Measurements from ENCODE around the gene WNT5B.

WNT5B gene

DNA sequence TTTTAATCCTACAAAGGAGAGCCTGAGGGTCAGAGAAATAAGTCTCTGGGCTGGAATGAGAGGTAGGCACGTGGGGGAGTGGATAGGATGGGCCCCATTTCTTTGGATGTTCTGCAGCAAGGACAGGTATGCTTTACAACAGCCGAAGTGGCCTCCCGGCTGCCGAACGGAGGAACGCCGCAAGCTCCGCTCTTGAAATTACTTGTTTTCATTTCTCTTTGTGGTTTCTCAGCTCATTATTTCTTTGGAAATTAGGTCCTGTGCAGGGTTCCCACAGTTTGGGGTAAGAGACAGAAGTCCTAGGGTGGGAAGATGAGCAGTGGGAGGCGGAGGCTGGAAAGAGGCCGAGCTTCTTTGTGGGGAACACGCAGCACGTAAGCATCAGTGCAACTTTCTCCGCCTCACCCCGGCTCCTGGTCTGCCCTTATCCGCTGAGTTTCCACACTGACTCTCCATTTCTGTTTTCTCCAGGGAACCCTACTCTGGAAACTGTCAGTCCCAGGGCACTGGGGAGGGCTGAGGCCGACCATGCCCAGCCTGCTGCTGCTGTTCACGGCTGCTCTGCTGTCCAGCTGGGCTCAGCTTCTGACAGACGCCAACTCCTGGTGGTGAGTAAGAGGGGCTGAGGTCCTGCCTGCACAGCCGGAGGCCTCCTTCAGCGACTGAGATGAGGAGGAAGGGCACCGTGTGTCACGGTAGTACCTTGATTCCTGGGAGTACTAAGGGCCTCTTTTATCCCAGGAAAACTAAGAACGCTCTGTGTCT, 2.0 kb downstream of the WNT5B start:
- no peak for DNase-seq

DNA sequence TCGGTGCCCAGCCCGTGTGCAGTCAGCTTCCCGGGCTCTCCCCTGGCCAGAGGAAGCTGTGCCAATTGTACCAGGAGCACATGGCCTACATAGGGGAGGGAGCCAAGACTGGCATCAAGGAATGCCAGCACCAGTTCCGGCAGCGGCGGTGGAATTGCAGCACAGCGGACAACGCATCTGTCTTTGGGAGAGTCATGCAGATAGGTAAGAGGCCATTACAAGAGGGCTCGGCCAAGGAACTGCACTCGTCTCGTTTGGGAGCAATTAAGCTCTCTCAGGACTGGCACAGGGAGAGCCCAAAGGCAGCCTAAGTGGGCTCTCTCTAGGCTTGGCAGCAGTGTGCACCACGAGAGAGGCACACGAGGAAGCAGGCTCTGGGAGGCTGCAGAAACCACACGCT, 3.7 kb downstream of the WNT5B start:
- no peak for DNase-seq

DNA sequence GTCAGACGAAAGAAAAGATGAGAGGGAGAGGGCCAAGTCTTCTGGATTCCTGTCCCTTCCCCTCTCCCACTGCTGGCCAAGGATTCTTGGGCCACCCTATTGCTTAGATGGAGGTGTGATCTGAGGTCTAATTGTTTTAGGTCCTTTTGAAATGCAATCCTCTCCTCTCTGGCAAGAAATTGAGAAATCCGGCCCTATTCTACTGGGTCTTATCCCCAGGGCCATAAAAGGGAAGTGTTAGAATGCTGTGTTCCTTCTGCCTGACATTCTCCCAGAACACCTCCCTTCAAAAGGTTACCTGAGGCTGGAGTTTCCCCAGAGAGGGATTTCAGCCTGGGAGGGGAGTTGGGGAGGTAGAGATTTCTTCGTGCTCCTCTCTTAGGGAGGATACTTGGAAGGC, 4.4 kb downstream of the WNT5B start:
- DNase-seq: no peak

DNA sequence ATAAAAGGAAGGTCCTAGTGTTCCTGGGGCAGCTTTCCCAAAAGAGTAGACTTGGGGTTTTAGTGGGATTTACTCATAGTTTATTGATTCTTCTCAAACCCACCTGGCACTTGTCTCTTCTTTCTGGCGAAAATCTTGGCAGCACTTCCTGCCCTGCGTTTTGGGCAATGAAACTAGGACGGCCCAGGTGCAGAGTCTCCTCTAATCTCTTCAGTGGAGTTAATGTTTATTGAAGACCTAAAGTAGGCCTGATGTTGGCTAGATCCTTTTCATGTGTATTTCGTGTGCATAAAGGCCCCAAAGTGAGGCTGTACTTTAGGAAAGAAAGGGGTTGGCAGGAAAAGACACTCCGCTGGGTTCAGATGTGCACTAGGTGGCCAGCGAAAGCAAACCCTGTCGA, 5.1 kb downstream of the WNT5B start:
- DNase-seq: no peak

DNA sequence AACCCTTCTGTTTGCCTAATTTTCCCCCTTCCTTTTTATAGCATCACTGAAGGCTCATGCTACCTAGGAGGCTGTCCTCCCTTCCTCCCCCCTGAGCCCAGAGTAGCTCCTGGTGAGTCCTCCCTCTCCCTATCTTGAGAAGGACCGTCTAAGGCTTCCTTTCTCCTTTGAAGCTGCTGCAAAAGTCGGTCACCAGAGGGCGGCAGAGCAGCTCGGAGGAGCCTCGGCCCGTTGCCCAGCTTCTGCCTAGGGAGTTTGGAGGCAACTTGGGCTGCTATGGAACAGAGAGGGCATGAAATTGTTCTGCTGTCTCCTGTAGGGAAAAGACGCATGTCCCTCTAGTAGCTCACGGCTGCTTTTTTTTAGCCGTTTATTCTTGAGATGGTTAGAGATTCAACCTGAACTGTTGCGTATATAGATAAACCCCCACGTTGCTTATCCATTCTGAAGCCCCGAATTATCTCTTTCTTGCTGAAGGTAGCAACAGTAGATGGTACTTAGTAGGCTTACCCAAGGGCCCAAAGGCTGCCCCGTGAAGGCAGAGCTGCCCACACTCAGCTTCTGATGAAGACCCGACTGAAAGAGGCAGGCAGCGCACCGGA, 5.7 kb downstream of the WNT5B start:
- DNase-seq: peak; percentile 63

DNA sequence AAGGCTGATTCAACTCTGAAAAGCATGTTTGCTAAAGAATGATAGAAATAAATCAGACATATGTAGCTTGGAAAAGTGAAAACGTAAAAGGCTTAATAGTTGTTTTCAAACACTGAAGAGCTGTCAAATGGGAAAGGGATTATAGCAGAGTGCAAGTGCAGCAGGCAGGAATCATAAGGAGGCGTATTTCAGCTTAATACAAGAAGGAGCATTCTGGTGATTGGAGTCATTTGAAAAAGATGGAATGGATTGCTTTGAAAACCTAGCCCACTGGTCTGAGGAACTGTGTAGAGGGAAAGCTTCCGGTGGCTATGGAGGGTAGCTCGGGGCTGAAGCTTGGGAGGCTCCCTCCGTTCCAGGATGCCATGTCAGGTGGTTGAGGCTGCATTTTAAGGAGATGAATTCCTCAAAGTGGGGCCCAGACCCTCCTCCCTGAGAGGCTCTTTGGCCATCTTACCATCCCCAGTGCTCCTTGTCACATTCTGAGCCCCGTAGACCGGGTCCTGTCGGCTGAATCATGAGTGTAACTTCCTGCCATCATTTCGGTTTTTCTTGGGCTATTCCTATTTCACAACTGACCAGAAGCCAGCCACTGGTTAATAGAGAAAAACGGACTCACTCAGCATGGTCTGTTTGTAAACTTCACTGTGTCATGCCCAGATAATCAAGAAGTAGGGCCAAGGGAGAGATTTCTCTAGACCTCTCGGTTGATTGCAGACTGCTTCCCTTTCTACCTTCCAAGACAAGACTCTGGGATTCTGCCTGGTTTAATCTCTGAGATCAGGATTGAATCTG, 6.5 kb downstream of the WNT5B start:
- DNase-seq: no peak

DNA sequence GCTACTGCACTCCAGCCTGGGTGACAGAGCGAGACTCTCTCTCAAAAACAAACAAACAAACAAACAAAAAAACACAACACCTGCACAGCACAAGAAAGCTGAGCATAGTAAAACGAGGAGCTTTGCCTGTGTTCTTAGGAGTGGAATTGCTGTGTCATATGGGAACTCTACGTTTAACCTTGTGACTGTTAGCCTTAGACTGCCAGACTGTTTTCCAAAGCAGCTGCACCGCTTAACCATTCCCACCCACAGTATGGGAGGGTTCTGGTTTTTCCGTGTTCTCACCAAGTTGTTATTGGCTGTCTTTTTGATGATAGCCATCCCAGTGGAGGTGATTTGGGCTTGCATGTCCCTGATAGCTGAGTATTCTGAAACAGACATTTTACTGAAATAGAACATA, 9.2 kb downstream of the WNT5B start:
- no peak for DNase-seq

DNA sequence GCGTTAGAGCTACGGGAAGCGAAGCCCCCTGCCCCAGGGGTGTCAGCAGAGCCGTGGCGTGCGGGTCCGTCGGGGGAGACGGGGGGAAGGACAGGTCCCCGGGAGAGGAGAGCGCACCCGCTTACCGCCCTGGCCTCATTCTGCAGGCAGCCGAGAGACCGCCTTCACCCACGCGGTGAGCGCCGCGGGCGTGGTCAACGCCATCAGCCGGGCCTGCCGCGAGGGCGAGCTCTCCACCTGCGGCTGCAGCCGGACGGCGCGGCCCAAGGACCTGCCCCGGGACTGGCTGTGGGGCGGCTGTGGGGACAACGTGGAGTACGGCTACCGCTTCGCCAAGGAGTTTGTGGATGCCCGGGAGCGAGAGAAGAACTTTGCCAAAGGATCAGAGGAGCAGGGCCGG, 10.5 kb downstream of the WNT5B start:
- DNase-seq: no peak

DNA sequence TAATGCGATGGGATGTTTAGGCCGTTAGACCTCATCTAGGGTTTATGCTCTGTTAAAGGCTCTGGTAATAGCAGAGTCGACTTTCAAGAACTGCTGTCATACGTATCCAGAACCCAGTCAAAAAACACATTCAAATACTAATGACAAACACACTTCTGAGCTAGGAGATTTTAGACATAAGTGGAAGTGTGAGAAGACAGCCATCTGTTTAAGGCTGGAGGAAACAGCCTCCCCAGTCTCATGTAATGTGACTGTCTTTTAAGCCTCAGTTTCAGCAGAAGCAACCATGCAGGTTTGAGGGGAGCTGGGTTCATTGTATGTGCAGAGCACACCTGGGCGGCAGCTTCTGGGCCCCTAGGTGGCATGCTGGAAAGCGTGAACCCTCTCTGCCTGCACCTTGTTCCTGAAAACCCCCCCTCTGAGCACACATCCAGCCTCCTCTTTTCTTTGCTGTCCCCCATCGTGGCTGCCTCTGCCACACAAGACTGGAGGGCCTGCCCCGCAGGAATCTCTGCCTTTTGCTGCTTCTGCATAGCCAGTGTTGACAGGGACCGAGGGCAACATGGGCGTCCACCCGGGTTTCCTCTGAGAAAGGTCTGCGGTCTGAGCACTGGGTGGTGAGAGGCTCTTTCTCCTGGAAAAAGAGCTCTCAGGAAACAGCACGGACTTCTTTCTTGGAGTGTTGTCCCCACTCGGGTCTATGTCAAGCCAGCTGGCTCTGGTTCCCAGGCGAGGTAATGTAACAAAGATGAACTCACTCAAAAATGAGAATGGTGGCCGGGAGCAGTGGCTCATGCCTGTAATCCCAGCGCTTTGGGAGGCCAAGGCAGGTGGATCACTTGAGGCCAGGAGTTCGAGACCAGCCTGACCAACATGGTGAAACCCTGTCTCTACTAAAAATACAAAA, 11.6 kb downstream of the WNT5B start:
- no peak for DNase-seq

DNA sequence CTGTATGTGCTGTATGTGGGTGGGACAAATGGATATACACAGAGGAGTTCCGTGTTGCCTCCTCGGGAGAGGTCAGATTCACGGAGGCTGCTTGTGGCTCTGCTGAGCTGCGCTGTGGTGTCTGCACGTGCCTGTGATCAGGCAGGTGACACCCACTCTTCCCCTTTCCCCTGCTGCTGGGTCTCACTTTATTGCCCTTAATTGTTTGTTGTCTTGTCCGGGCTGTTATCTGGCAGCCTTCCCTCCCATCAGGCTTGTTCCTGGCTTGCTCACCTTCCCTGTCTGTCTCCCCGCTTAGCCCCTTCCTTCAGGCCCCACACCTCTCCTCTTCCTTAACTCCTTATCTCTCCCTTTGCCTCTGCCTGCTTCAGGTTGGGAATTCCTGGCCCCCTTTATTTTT, 13.5 kb downstream of the WNT5B start:
- no peak for DNase-seq

DNA sequence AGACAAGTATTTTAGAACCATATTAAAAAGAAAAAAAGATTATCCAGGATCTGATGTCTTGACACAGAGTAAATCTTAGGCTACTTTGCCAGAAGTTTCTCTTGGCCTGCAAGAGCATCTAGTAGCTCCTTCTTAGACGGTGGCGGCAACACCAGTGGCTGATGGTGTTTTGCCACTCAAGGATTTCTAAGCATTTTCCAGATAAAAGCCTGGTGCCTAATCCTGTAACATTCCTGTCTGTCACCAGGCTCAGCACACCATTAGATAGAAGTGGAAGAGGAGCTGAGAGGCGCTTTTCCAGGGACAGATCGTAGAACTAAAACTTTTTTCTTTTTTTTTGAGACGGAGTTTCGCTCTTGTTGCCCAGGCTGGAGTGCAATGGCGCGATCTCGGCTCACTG, 14.0 kb downstream of the WNT5B start:
- no peak for DNase-seq

DNA sequence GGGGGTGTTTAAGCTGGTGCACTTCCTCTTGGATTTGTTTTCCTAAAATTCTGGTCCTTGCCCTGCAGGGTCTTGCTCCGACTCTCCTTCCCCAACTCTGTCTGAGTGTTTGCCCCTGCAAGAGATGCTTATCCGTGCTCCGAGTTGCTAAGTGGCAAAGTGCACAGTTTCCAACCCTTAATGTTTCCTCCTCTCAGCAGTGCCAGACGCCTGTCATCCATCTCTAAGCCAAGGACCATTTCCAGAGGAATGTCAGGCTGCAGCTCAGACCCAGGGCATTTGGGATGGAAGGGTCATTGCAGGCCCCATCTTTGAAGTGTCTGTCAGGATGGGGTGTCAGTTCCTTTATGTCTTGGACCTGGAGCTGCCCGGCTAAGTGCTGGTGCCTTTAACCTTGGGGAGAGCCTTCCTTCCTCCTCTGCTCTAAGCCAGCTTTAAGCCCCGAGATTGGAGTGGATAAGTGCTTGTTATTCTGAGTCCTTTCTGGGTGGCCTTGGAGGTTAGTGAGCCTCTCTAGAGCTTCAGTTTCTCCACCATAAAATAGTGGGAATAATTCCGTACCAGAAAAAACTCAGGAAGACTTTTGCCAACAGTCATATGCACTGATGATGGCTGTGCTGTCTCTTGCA, 15.0 kb downstream of the WNT5B start:
- DNase-seq: no peak

DNA sequence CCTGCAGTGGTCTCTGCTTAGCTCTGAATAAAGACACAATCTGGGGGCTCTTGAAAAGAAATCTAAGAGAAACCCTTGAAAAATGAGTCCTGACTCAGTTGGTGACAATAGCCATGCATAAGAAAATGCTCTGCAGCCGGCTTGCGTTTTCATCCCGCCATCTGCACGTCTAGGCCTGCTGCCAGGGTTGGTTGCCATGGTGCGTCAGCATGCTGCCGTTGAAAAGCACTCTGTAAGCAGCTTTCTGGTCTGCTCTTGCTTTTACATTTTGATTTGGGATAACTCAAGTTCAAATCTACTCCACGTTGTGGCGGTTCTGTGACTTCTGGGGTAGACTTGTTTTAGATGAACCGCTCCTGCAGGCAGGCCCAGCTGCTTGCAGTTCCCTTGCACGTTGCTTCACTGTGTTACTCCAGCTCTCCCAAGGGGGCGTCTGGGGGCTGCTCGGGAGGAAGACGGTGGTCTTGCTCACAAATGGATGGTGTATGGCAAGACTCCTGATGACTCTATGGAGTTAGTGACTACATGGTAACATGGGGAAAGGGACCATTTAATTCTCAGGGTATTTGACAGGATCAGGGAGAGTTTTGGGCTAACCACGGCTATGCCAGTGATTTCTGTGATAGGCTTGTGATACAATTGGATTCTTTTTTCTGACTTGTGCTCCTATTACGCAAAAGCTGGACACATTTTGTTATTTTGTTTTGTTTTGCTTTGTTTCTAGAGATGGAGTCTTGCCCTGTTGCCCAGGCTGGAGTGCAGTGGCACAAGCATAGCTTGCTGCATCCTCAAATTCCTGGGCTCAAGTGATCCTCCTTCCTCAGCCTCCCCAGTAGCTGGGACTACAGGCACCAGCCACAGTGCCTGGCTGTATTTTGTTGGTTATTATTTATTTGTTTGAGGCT, 15.8 kb downstream of the WNT5B start:
- DNase-seq: no peak

DNA sequence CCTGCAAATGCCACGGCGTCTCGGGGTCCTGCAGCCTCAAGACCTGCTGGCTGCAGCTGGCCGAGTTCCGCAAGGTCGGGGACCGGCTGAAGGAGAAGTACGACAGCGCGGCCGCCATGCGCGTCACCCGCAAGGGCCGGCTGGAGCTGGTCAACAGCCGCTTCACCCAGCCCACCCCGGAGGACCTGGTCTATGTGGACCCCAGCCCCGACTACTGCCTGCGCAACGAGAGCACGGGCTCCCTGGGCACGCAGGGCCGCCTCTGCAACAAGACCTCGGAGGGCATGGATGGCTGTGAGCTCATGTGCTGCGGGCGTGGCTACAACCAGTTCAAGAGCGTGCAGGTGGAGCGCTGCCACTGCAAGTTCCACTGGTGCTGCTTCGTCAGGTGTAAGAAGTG, 16.8 kb downstream of the WNT5B start:
- DNase-seq: no peak

DNA sequence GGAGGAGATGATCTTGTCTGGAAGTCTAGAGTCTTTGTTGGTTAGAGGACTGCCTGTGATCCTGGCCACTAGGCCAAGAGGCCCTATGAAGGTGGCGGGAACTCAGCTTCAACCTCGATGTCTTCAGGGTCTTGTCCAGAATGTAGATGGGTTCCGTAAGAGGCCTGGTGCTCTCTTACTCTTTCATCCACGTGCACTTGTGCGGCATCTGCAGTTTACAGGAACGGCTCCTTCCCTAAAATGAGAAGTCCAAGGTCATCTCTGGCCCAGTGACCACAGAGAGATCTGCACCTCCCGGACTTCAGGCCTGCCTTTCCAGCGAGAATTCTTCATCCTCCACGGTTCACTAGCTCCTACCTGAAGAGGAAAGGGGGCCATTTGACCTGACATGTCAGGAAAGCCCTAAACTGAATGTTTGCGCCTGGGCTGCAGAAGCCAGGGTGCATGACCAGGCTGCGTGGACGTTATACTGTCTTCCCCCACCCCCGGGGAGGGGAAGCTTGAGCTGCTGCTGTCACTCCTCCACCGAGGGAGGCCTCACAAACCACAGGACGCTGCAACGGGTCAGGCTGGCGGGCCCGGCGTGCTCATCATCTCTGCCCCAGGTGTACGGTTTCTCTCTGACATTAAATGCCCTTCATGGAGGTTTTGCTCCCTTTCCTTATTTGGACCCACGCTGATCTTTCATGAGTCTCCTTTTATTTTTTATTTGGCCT, 17.7 kb downstream of the WNT5B start:
- no peak for DNase-seq

DNA sequence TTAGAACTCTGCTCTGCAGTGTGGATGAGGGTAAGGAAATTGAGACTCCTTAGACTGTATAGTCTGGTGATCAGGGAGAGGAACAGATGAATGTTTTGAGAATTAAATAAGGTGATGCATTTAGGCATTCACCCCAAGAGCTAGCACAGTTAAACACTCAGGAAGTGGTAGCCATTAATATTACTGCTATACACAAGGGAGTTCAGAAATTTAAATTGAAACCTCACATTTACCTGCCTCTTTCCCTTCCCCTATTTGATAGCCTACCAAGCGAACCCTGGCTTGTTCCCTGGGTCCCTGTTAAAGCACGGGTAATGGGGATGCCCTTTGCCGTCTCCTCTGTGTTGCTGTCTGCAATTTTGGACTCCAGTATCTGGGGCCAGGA, 18.2 kb downstream of the WNT5B start:
- no peak for DNase-seq

DNA sequence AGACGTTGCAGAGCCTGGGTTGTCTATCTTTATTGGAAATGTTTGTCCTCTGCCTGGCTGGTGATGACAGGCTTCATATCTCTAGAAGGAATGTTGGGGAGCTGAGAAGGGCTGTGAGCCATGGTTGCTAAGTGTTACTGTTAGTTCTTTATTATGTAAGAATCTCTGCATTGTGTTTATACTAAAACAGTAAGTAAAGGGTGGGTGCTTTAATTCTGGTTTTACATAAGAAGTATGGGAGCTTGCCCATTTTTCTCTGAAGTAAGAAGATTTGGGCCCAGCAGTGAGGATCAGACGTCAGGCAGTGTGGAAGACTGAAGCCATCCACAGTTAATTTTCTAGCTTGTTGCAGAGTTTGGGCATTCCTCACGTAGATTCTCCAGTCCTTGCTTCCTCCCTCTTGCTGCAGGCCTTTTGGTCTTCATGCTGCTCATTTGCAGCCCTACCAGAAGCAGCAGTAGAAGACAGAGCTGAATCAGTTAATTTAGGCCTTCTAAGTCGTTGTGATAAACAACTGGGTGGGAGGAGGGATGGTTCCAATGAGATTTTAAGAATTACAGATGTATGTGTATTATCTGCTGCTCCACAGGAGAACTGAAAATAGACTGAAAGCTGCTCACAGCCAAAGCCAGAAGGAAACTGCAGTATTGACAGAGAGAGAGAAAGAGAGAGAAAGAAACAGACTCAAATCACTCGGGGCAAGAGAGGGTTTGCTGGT, 21.4 kb downstream of the WNT5B start:
- DNase-seq: no peak

DNA sequence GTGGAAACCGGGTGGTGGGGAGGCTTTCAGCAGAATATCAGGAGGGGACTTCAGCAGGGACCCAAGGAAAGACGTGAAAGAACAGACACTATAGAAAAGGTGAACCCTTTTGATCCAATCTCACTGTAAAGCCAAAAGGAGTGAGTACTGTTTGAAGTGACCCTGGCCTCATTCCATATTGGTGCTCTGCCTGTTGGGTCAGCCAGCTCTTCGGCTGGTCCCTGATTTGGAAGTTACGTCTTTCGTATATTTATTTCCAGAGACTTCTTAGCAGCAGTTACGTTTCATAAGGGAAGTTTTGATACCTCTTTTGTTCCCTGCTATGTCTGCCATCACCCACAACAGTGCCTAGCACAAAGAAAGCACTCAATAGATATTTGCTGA, 21.9 kb downstream of the WNT5B start:
- no peak for DNase-seq

DNA sequence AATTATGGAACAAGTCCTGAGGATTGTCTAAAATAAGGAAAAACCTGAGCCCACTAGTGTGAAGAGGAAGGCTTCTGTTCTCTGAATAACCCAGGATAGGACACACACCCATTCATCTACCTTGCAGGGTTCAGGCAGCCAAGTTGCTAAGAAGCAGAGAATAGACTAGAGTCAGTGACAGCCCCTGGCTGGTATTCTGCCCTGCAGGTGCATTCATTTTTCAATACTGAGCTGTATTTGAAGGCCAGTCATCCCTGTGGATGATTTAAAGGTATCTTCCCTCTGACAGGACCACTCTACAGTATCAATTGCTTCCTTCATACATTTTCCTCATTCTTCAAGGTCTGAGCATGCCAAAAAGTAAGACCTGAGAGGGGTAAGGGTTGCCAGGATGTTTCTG, 22.9 kb downstream of the WNT5B start:
- no peak for DNase-seq

DNA sequence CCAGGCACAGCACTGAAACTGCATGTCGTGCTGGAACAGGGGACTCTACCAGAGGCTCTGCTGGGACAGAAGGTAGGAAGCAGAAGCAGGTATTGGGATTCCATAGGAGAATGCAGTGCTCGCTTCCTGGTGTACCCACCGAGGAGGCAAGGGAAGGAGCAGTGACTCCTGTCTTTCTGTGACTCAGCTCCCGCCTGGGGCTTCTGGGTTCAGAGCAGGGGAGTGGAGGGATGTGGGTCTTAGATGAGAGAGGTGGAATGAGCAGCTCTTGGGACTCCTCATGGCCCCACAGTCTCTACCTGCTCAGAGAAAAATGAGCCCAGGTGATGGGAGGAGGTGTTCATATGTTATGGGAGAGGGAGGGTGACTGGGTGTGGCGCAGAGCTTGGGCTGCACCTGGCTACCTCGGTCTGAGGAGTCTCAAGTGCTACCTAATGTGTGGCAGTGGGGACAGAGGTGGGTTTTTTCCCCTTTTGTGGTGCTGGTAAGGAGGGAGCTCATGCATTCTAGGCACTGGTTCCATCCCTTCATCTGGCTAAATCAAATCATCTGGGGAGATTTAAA, 26.3 kb downstream of the WNT5B start:
- DNase-seq: no peak

Measured in EL (cell line).